ENCODE results near the gene RAMP1.

Gene RAMP1

DNA sequence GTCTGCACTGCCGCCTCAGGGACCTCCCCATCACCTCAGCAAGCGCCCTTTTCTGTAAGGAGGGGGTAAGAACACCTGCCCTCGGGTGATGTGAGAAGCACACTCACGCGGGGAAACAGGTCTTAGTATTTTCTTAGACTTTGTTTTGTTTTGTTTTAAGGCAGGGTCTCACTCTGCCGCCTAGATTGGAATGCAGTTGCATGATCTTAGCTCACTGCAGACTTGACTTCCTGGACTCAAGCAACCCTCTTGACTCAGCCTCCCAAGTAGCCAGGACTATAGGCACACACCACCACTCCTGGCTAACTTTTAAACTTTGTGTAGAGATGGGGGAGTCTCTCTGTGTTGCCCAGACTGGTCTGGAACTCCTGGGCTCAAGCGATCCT is 37.1 kb downstream of the RAMP1 start:
- TF ChIP-seq YY1 (IDR thresholded peaks at IDR 0.05; ENCODE audit: insufficient read depth, insufficient read length): no peak
- TF ChIP-seq ZNF274 (IDR thresholded peaks at IDR 0.05; ENCODE audit: low read depth, low read length): no peak
- TF ChIP-seq SUZ12 (IDR thresholded peaks at IDR 0.05; ENCODE audit: extremely low read depth, insufficient read depth, insufficient read length): no peak
- no peak for DNase-seq (ENCODE audit: low read depth, low spot score)
- no peaks in the 10 kb centered on the region for H3K9me3 ChIP-seq (ENCODE audit: insufficient read depth, low read length)
- H3K9ac ChIP-seq (ENCODE audit: insufficient read length, low read depth): no peak overlapping the region
- no peaks in the 10 kb centered on the region for H3K27me3 ChIP-seq (ENCODE audit: insufficient read depth, insufficient read length)
- H3K4me1 ChIP-seq (ENCODE audit: insufficient read depth, insufficient read length): peaks cover 21% of the 10 kb centered on the region
- H3K4me3 ChIP-seq (ENCODE audit: insufficient read length, low read depth): no peak overlapping the region
- no peaks in the 10 kb centered on the region for H3K36me3 ChIP-seq (ENCODE audit: insufficient read depth, insufficient read length, low read length)

DNA sequence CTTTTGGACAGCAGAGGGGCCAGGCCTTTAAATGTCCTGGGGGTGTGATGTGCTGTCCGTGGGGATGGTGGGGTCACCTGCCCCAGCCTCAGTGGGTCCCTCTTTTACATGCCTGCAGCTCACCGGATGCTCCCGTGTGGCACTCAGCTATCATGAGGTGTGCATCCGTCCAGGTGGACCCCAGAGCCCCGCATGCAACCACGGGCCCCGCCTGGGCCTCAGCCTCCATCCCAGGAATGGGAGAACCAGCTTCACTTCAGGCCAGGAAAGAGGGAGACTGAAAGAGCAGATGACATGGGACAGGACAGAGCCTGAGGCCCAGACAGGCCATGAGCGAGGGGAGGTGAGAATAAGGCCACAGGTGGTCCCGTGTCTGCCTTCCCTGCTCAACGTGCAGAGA is 37.5 kb downstream of the RAMP1 start:
- TF ChIP-seq SUZ12 (IDR thresholded peaks at IDR 0.05; ENCODE audit: extremely low read depth, insufficient read depth, insufficient read length) (no peak), YY1 (IDR thresholded peaks at IDR 0.05; ENCODE audit: insufficient read depth, insufficient read length) (no peak), ZNF274 (IDR thresholded peaks at IDR 0.05; ENCODE audit: low read depth, low read length) (no peak)
- Histone ChIP-seq H3K36me3 (ENCODE audit: insufficient read depth, insufficient read length, low read length) (no peaks in the 10 kb centered on the region), H3K27me3 (ENCODE audit: insufficient read depth, insufficient read length) (no peaks in the 10 kb centered on the region), H3K4me1 (ENCODE audit: insufficient read depth, insufficient read length) (peaks cover 21% of the 10 kb centered on the region), H3K9me3 (ENCODE audit: insufficient read depth, low read length) (no peaks in the 10 kb centered on the region), H3K4me3 (ENCODE audit: insufficient read length, low read depth) (no peak overlapping the region), H3K9ac (ENCODE audit: insufficient read length, low read depth) (peak overlapping the region; percentile 12)
- DNase-seq (ENCODE audit: low read depth, low spot score): no peak

DNA sequence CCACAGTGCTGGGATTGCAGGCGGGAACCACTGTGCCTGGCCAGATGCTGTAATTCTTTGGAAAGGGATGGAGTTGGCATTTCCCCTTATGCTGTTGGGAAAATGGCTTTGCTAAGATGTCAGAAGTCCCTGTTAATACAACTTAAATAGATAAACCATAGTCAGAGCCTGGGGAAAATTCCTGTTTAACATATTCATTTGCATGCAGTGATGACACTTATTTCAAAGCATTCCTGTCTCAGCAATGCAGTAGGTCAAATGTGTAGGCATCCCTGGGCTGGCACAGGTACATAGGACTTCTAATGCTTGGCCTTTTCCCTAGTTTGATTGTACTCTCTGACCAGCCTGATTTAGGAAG is 38.6 kb downstream of the RAMP1 start:
- no peaks in the 10 kb centered on the region for H3K9me3 ChIP-seq (ENCODE audit: insufficient read depth, low read length)
- TF ChIP-seq SUZ12 (IDR thresholded peaks at IDR 0.05; ENCODE audit: extremely low read depth, insufficient read depth, insufficient read length) (no peak), YY1 (IDR thresholded peaks at IDR 0.05; ENCODE audit: insufficient read depth, insufficient read length) (no peak), ZNF274 (IDR thresholded peaks at IDR 0.05; ENCODE audit: low read depth, low read length) (no peak)
- no peak overlapping the region for H3K4me3 ChIP-seq (ENCODE audit: insufficient read length, low read depth)
- no peak overlapping the region for H3K9ac ChIP-seq (ENCODE audit: insufficient read length, low read depth)
- H3K36me3 ChIP-seq (ENCODE audit: insufficient read depth, insufficient read length, low read length): no peaks in the 10 kb centered on the region
- H3K27me3 ChIP-seq (ENCODE audit: insufficient read depth, insufficient read length): no peaks in the 10 kb centered on the region
- peaks cover 23% of the 10 kb centered on the region for H3K4me1 ChIP-seq (ENCODE audit: insufficient read depth, insufficient read length)
- no peak for DNase-seq (ENCODE audit: low read depth, low spot score)

DNA sequence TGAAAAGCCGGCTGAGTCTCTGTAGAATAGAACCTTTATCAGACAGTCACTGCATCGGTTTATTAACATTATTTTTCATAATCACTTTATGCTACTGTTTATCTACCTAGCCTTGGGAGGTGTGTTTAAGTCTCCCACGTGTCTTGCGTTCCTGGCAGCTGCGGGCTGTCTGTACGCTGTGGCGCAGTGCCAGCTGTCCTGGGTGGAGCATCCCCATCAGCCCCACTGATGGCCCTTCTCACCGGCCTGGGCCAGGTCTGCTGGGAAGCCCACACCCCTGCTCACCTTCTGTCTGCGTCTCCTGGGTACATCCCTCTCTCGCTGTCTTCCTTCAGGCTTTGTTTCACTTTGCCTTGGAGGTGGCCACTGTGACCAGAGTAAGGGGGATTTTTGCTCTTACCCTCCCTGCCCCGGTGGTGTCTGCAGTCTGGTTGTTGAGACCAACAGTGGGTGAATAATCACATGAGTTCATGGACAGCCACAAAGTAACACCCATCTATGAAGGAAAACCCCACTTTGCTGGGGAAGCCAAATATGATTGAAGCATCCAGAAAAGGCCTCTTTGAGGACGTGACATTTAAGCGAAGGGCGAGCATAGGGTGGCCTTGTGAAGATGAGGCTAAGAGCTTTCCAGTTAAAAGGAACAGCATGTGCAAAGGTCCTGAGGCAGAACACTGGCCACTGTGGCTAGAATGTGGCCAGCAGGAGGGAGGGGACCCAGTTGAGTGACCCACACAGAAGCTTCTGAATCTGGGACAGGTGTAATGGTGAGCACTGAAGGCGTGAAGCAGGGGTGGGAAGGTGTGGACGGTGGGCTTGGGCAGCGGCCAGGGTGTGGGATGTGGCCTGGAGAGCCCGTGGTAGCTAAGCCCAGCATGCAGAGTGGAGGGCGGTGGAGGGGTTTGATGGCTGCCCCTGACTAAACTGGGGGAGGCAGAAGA is 41.7 kb downstream of the RAMP1 start:
- H3K27me3 ChIP-seq (ENCODE audit: insufficient read depth, insufficient read length): no peaks in the 10 kb centered on the region
- H3K36me3 ChIP-seq (ENCODE audit: insufficient read depth, insufficient read length, low read length): no peaks in the 10 kb centered on the region
- no peak overlapping the region for H3K9ac ChIP-seq (ENCODE audit: insufficient read length, low read depth)
- no peak overlapping the region for H3K4me3 ChIP-seq (ENCODE audit: insufficient read length, low read depth)
- peaks cover 16% of the 10 kb centered on the region for H3K4me1 ChIP-seq (ENCODE audit: insufficient read depth, insufficient read length)
- H3K9me3 ChIP-seq (ENCODE audit: insufficient read depth, low read length): no peaks in the 10 kb centered on the region
- TF ChIP-seq YY1 (IDR thresholded peaks at IDR 0.05; ENCODE audit: insufficient read depth, insufficient read length): no peak
- no peak for TF ChIP-seq ZNF274 (IDR thresholded peaks at IDR 0.05; ENCODE audit: low read depth, low read length)
- TF ChIP-seq SUZ12 (IDR thresholded peaks at IDR 0.05; ENCODE audit: extremely low read depth, insufficient read depth, insufficient read length): no peak
- no peak for DNase-seq (ENCODE audit: low read depth, low spot score)

DNA sequence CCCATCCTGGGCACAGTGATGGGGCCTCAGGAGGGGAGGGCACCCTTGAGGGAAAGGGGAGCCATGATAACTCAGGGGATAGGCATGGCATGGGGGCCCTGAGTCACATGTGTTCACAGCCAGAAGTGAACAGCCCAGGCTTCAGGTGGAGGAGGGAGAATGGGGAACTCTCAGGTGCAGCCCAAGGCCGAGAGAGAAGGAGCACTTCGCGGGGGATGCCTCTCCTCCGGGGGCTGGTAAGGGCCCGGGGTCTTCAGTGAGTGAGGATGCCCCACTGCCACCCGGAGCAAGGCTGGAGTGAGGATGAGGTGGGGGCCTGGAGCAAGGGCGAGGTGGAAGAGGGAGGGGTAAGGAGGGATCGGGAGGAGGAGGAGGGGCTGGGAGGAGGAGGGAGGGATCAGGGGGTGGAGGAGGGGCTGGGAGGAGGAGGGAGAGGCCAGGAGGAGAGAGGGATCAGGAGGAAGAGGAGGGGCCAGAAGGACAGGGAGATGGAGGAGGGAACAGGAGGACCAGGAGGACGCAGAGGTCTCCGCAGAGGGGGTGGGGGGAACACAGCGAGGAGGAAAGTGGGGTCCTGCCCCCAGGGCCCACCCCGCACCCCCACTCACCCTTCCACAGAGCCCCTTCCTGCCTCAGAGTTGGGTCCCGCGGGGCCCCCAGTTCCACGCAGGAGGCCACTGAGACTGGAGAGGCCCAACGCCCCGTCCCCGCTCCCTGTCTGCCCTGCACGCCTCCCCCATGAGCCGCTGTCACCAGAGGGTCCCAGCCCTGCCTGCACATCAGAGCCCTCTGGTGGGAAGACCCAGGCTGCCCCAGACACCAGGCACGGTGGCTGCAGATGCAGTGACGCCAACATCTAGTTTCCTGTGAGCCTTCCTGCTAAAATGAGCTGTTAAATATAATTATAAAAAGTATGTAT is 42.8 kb downstream of the RAMP1 start:
- Histone ChIP-seq H3K27me3 (ENCODE audit: insufficient read depth, insufficient read length) (no peaks in the 10 kb centered on the region), H3K36me3 (ENCODE audit: insufficient read depth, insufficient read length, low read length) (no peaks in the 10 kb centered on the region), H3K4me1 (ENCODE audit: insufficient read depth, insufficient read length) (peaks cover 8% of the 10 kb centered on the region), H3K9ac (ENCODE audit: insufficient read length, low read depth) (no peak overlapping the region), H3K4me3 (ENCODE audit: insufficient read length, low read depth) (no peak overlapping the region), H3K9me3 (ENCODE audit: insufficient read depth, low read length) (peaks cover 1% of the 10 kb centered on the region)
- DNase-seq (ENCODE audit: low read depth, low spot score): no peak
- TF ChIP-seq ZNF274 (IDR thresholded peaks at IDR 0.05; ENCODE audit: low read depth, low read length) (no peak), YY1 (IDR thresholded peaks at IDR 0.05; ENCODE audit: insufficient read depth, insufficient read length) (no peak), SUZ12 (IDR thresholded peaks at IDR 0.05; ENCODE audit: extremely low read depth, insufficient read depth, insufficient read length) (no peak)

DNA sequence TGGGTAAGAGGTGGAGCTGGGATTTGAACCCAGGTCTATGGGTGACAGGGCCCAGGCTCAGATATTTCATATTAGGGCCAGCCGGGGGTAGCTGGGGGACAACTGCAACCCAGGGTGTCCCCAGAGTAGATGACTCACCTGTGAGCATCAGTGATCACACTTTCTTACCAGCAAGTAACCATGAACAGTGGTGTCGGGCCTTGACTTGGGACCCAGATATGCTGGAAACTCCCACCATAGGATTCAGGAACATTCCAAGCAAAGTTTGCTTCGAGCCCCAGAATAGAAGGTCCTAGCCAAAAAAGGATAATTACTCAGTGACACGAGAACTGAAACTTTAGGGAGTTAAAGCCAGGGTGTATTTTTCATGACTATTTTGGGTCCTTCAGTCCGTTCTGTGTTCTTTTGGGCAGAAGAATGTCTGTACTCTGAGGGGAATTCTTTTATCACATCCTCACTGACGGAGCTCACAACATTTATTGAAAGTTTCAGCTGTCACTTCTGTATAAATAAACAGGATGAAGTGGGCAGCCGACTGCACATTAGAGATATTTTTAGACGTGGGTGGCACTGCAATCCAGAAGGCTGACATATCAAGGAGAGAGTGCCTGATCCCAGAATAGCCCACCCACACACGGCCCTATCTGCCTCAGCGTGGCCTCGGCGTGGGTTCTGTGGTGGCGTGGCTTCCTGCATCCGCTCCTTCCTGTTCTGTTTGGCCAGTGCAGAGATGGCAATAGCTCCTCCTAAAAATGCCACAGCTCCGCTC is 45.6 kb downstream of the RAMP1 start:
- Histone ChIP-seq H3K4me3 (ENCODE audit: insufficient read length, low read depth) (no peak overlapping the region), H3K4me1 (ENCODE audit: insufficient read depth, insufficient read length) (peaks cover 2% of the 10 kb centered on the region)

More for the DNA sequence above, 45.6 kb downstream of the RAMP1 start:
- Histone ChIP-seq H3K9ac (ENCODE audit: insufficient read length, low read depth) (no peak overlapping the region), H3K9me3 (ENCODE audit: insufficient read depth, low read length) (peaks cover 11% of the 10 kb centered on the region), H3K27me3 (ENCODE audit: insufficient read depth, insufficient read length) (no peaks in the 10 kb centered on the region), H3K36me3 (ENCODE audit: insufficient read depth, insufficient read length, low read length) (no peaks in the 10 kb centered on the region)
- no peak for DNase-seq (ENCODE audit: low read depth, low spot score)
- TF ChIP-seq SUZ12 (IDR thresholded peaks at IDR 0.05; ENCODE audit: extremely low read depth, insufficient read depth, insufficient read length) (no peak), ZNF274 (IDR thresholded peaks at IDR 0.05; ENCODE audit: low read depth, low read length) (no peak), YY1 (IDR thresholded peaks at IDR 0.05; ENCODE audit: insufficient read depth, insufficient read length) (no peak)
